Peyer's patch (tissue), 4 donors: Measurements from ENCODE around the gene RBBP8NL.

ENCODE experiments used
- CTCF ChIP-seq, 6 experiments: fragments of 450-650 bp in 4 of 6; fragments of 200-600 bp in 2 of 6; sonication (generic) in 1 of 6; IDR thresholded peaks; one replicate each; pipeline ENCODE4 v1.5.1; 2017 to 2019; ENCODE audit warnings: antibody characterized with exemption in 6 of 6, mild to moderate bottlenecking in 3 of 6, moderate library complexity in 1 of 6
- POLR2A ChIP-seq, 2 donors: fragments of 450-650 bp; IDR thresholded peaks; one replicate each; pipeline ENCODE4 v1.5.1; 2017; ENCODE audit warnings: antibody characterized with exemption in 2 of 2, mild to moderate bottlenecking in 2 of 2, moderate library complexity in 2 of 2

GRCh38 chr20:62441987-62442539 is 14.7 kb upstream of the RBBP8NL start:
- TF ChIP-seq CTCF (IDR thresholded peaks at IDR 0.05) (no peak), POLR2A (IDR thresholded peaks at IDR 0.05) (no peak)
